ENCODE results near the gene RERE.

RERE gene

GRCh38 chr1:8817412-8818324 lies at the start of gene RERE:
Gene RERE (minus strand): TSS chr1:8817640.
- peak; percentile 93 for DNase-seq

- DNase-seq, result no peak
Measured at GRCh38 chr1:8866792-8867415, 49.5 kb upstream of the RERE start.

- no peak for DNase-seq
Measured at GRCh38 chr1:8866173-8866791, 48.8 kb upstream of the RERE start.

GRCh38 chr1:8864713-8865344 lies 47.4 kb upstream of the RERE start:
- DNase-seq, result no peak

DNA sequence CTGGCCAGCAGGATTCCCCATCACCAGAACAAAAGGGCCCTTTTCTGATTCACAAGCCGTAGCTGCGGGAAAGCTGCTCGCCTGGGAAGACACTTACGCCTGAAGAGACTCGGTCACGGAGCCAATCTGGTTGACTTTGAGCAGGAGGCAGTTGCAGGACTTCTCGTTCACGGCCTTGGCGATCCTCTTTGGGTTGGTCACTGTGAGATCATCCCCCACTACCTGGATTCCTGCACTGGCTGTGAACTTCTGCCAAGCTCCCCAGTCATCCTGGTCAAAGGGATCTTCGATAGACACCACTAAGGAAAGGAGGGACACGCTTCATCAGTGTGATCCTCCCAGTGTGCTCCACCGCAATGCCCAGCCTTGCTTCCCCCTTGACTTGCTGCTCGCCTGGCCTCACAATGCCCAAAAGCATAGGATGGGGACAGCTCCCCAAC lies 46.4 kb upstream of the RERE start:
- no peak for DNase-seq

DNA sequence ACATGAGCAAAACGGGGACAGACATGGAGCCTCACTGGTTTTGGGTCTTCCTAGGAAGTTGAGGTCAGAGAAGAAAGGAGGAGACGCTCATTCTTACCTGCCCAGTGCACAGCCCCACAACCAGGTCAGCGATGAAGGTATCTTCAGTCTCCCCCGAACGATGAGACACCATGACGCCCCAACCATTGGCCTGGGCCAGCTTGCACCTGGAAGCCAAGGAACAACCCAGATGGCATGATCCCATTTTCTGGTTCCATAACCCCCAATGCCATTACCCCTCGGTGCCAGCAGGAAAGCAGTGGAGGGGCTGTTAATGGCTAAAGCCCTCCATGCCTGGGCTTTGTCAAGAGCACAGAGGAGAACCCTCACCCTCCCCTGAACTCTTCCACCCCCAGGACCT lies 45.7 kb upstream of the RERE start:
- no peak for DNase-seq

GRCh38 chr1:8862528-8862927 lies 45.1 kb upstream of the RERE start:
- DNase-seq, result no peak

GRCh38 chr1:8860738-8861516 lies 43.5 kb upstream of the RERE start:
- no peak for DNase-seq

- peak; percentile 23 for DNase-seq
Measured at GRCh38 chr1:8858888-8859706, 41.7 kb upstream of the RERE start.

GRCh38 chr1:8858112-8858668 lies 40.8 kb upstream of the RERE start:
- DNase-seq, result no peak

GRCh38 chr1:8856689-8857412 lies 39.4 kb upstream of the RERE start:
- DNase-seq, result no peak

DNA sequence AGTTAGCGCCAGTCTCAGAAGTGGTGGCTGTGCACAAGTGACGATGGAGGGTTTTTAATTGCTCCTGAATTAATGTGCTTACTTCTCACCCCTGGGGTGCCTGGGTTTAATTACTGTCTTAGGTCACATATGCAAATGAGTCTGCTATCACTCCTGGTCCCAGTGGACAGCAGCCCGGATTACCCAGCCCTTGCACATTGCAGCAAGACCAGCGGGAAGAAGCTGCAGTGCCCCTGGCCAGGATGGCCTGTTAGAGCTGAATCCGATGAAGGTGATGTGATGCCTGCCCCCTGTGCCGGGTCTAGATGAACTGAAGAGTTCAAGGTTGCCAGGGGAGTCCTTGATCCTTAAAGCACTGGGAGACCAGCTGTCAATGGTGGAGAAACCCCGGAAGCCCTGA lies 36.8 kb upstream of the RERE start:
- DNase-seq, result no peak

DNA sequence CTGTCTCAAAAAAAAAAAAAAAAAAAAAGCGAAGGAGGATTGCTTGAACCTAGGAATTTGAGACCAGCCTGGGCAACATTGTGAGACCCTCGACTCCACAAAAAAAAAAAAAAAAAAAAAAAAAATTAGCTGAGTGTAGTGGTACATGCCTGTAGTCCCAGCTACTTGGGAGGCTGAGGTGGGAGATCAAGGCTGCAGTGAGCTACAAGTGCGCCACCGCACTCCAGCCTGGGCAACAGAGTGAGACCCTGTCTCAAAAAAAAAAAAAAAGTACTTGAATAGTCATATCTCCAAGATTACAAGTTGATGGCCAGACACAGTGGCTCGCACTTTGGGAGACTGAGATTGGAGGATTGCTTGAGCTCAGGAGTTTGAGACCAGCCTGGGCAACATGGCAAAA lies 33.6 kb upstream of the RERE start:
- no peak for DNase-seq

GRCh38 chr1:8848663-8849386 lies 31.4 kb upstream of the RERE start:
- peak; percentile 62 for DNase-seq

DNA sequence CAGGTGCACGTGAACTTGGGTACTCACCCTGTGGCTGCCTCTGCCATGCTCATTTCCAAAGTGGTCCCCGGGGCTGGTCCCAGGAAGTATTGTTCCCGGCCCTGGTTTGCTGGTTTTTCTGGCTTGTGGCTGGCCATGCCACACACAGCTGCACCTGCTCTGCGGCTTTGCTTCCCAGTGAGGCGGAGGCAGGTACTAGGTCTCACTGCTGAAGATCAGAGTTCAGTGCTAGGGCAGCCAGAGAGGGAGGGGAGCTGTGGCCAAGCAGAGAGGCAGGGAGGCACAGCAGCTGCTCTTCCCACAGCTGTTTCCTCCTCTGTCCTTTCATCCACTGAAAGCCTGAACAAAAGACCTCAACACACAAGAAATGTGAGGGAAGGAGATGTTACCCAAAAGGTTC lies 30.6 kb upstream of the RERE start:
- no peak for DNase-seq

- DNase-seq, result no peak
Measured at GRCh38 chr1:8846263-8846662, 28.8 kb upstream of the RERE start.

- DNase-seq, result no peak
Measured at GRCh38 chr1:8845104-8846097, 28.0 kb upstream of the RERE start.

- DNase-seq, result no peak
Measured at GRCh38 chr1:8844501-8845006, 27.1 kb upstream of the RERE start.
